Posterior cingulate gyrus (tissue), 11 donors: ENCODE results near the gene RRAGC.

Experiments
- DNase-seq, 10 donors: peaks; one replicate each; pipeline versions ENCODE4 v3.0.0 to v3.0.0-alpha.2; 2020 to 2021; ENCODE audit warnings: mixed read lengths in 3 of 10
- intact Hi-C: fragments of 100-400 bp; cut with DNase I; formaldehyde crosslinking; loops from one replicate; pipeline ENCODE4 v1.15.1; 2023

The RRAGC gene

DNA sequence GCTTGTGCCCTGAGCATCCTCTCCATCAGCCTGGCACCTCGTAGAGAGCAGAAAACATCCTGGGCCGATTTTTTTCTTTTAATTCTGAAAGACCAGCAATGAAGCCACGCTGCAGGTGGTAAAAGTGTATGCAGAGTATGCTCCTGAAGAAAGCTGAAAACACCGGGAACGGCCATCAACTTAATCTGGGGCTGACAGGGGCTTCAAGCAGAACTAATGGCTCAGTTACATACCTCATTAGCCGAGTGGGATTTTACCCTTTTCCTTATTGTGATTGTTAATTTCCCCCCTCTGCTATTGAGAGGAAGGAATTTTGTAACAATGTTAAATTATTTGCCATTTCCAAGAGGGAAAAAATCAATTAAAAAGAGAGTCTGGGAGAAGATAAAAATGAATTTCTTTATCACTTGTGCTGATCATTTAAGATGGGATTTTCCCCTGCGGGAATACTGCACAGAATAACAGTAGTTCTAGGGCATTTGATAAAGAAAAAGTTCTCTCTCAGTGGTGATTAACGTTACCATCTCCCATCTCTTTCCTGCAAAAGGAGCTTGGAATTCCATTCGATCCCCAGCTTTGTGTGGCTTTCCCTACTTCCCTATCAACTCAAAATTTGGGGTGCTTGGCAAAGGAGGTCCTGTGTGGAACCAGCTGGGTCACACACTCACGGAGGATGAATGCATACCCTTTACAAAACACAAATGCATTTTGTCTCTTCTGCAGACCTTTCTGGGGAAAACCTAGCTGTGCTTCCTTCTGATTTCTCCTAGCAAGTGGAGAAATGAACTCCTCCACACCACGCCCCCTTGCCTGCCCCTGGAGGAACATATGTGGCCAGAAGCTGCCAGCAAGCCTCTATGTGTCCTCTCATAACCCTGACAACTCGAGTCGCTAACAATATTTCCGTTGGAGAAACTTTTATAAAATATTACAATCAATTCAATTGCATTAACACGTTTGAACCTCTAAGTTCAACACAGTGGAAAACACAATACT, 70.9 kb downstream of the RRAGC start:
- intact Hi-C loops: no loop called here
- no peak for DNase-seq
